H9 (cell line): ENCODE data around the gene MDFIC. TPM values are rescaled to one million over a fixed set of nuclear protein-coding genes. Genes with fewer than 3 reads are reported as not detected.

Experiments
- DNase-seq: peaks from one replicate; pipeline ENCODE4 v3.0.0-alpha.2; 2017
- H2AFZ ChIP-seq: one replicate; pipeline ENCODE4 v1.6.1; 2013; ENCODE audit warnings: mild to moderate bottlenecking, low read length, control low read depth, moderate library complexity
- H2AK5ac ChIP-seq: 2 replicates; pipeline ENCODE4 v1.6.1; 2013; ENCODE audit warnings: low read length, control low read depth, mixed read lengths; ENCODE audit not compliant: insufficient read length
- H2BK120ac ChIP-seq: one replicate; pipeline ENCODE4 v1.6.1; 2013; ENCODE audit warnings: low read depth, mild to moderate bottlenecking, low read length, control low read depth, inconsistent platforms; ENCODE audit not compliant: poor library complexity, severe bottlenecking
- H2BK12ac ChIP-seq: 2 replicates; pipeline ENCODE4 v1.6.1; 2013; ENCODE audit warnings: low read length, control low read depth, mixed read lengths, low read depth; ENCODE audit not compliant: insufficient read length
- H2BK15ac ChIP-seq: 2 replicates; pipeline ENCODE4 v1.6.1; 2013; ENCODE audit warnings: low read depth, low read length, control low read depth
- H2BK20ac ChIP-seq: one replicate; pipeline ENCODE4 v1.6.1; 2013; ENCODE audit warnings: low read depth, mild to moderate bottlenecking, low read length, control low read depth, inconsistent platforms; ENCODE audit not compliant: poor library complexity, severe bottlenecking
- H2BK5ac ChIP-seq: 2 replicates; pipeline ENCODE4 v1.6.1; 2013; ENCODE audit warnings: low read length, control low read depth, mixed read lengths; ENCODE audit not compliant: insufficient read length
- H3K14ac ChIP-seq: 2 replicates; pipeline ENCODE4 v1.6.1; 2013; ENCODE audit warnings: low read length, control low read depth; ENCODE audit not compliant: insufficient read depth
- H3K18ac ChIP-seq: 2 replicates; pipeline ENCODE4 v1.6.1; 2013; ENCODE audit warnings: low read depth, mild to moderate bottlenecking, mixed read lengths, low read length, control low read depth; ENCODE audit not compliant: insufficient read length
- H3K23ac ChIP-seq: 2 replicates; pipeline ENCODE4 v1.6.1; 2013; ENCODE audit warnings: low read length, control low read depth, mixed read lengths, low read depth; ENCODE audit not compliant: insufficient read length
- H3K23me2 ChIP-seq: 2 replicates; pipeline ENCODE4 v1.6.1; 2013; ENCODE audit warnings: low read depth, mild to moderate bottlenecking, mixed read lengths, low read length, control low read depth; ENCODE audit not compliant: insufficient read length, poor library complexity, severe bottlenecking
- H3K27ac ChIP-seq: 2 replicates; pipeline ENCODE4 v1.5.1; 2013; ENCODE audit warnings: low read length, control low read depth, mixed read lengths, low read depth; ENCODE audit not compliant: insufficient read length
- H3K27me3 ChIP-seq: 2 replicates; pipeline ENCODE4 v1.6.1; 2013; ENCODE audit warnings: low read length, control low read depth, inconsistent platforms; ENCODE audit not compliant: insufficient read depth
- H3K4ac ChIP-seq: 2 replicates; pipeline ENCODE4 v1.6.1; 2013; ENCODE audit warnings: low read depth, mild to moderate bottlenecking, control low read depth, inconsistent platforms, low read length, moderate library complexity
- H3K4me1 ChIP-seq: 2 replicates; pipeline ENCODE4 v1.6.1; 2013; ENCODE audit warnings: low read length, control low read depth, inconsistent platforms; ENCODE audit not compliant: insufficient read depth
- H3K4me2 ChIP-seq: 2 replicates; pipeline ENCODE4 v1.6.1; 2013; ENCODE audit warnings: low read length, control low read depth, mixed read lengths; ENCODE audit not compliant: insufficient read length, insufficient read depth
- H3K56ac ChIP-seq: 2 replicates; pipeline ENCODE4 v1.6.1; 2013; ENCODE audit warnings: low read depth, mild to moderate bottlenecking, mixed read lengths, low read length, control low read depth; ENCODE audit not compliant: insufficient read length
- H3K79me1 ChIP-seq: 2 replicates; pipeline ENCODE4 v1.6.1; 2013; ENCODE audit warnings: low read depth, mild to moderate bottlenecking, moderate library complexity, low read length, control low read depth, inconsistent platforms; ENCODE audit not compliant: insufficient read depth, poor library complexity, severe bottlenecking
- H3K79me2 ChIP-seq: 2 replicates; pipeline ENCODE4 v1.6.1; 2013; ENCODE audit warnings: low read length, control low read depth, inconsistent platforms; ENCODE audit not compliant: insufficient read depth
- H3K9ac ChIP-seq: 2 replicates; pipeline ENCODE4 v1.6.1; 2013; ENCODE audit warnings: low read length, control low read depth, mixed read lengths; ENCODE audit not compliant: insufficient read length; ENCODE audit errors: extremely low read depth
- H3K9me3 ChIP-seq: one replicate; pipeline ENCODE4 v1.6.1; 2013; ENCODE audit warnings: low read depth, low read length, inconsistent platforms; ENCODE audit not compliant: control insufficient read depth
- H3T11ph ChIP-seq: one replicate; pipeline ENCODE4 v1.6.1; 2013; ENCODE audit warnings: mild to moderate bottlenecking, low read length, control low read depth, inconsistent platforms
- H4K20me1 ChIP-seq: one replicate; pipeline ENCODE4 v1.6.1; 2013; ENCODE audit not compliant: control insufficient read depth, insufficient read length, insufficient read depth
- H4K5ac ChIP-seq: 2 replicates; pipeline ENCODE4 v1.6.1; 2013; ENCODE audit warnings: low read depth, mild to moderate bottlenecking, mixed read lengths, low read length, control low read depth; ENCODE audit not compliant: insufficient read length
- H4K8ac ChIP-seq: replicated peaks from 2 replicates; pipeline ENCODE4 v1.6.1; 2013; ENCODE audit warnings: low read length, control low read depth, mixed read lengths, low read depth; ENCODE audit not compliant: insufficient read length
- H4K91ac ChIP-seq: 2 replicates; pipeline ENCODE4 v1.6.1; 2013; ENCODE audit warnings: low read depth, mild to moderate bottlenecking, moderate library complexity, mixed read lengths, low read length, control low read depth; ENCODE audit not compliant: insufficient read length
- H3K27ac Mint-ChIP-seq, 3 experiments: 2 replicates in 2 of 3; 3 replicates in 1 of 3; pipeline ENCODE4 v1.8.0; 2020 to 2021; ENCODE audit warnings: mixed read lengths in 3 of 3, mild to moderate bottlenecking in 1 of 3, moderate library complexity in 1 of 3
- H3K27me3 Mint-ChIP-seq: 2 replicates; pipeline ENCODE4 v1.8.0; 2021; ENCODE audit warnings: low read depth, mild to moderate bottlenecking, moderate library complexity, mixed read lengths
- H3K36me3 Mint-ChIP-seq, 3 experiments: 2 replicates in 2 of 3; 3 replicates in 1 of 3; pipeline ENCODE4 v1.8.0; 2020 to 2021; ENCODE audit warnings: low read depth in 3 of 3, mixed read lengths in 3 of 3; ENCODE audit not compliant: insufficient read depth in 1 of 3
- H3K4me1 Mint-ChIP-seq, 2 experiments: 2 replicates each; pipeline ENCODE4 v1.8.0; 2020; ENCODE audit warnings: mixed read lengths in 2 of 2
- H3K4me3 Mint-ChIP-seq, 2 experiments: 2 replicates in 1 of 2; 3 replicates in 1 of 2; pipeline ENCODE4 v1.8.0; 2020 to 2021; ENCODE audit warnings: mild to moderate bottlenecking in 2 of 2, mixed read lengths in 2 of 2, moderate library complexity in 1 of 2
- H3K9me3 Mint-ChIP-seq, 2 experiments: 2 replicates in 1 of 2; 3 replicates in 1 of 2; pipeline ENCODE4 v1.8.0; 2020; ENCODE audit warnings: mild to moderate bottlenecking in 2 of 2, mixed read lengths in 2 of 2, moderate library complexity in 1 of 2
- total RNA-seq: library from RNA; stranded (reverse); gene quantifications from 2 replicates; pipeline ENCODE4 v1.2.1, GENCODE V29; 2021
- TF ChIP-seq, protein P1 (sequence below): fragments of 200-600 bp; sonication (generic); conservative IDR thresholded peaks from 3 replicates; pipeline ENCODE4 v1.8.0; 2021; ENCODE audit warnings: antibody characterized with exemption, mild to moderate bottlenecking

The MDFIC gene
- total RNA-seq, 1 experiment from 2014 or later: 2.0 TPM

DNA sequence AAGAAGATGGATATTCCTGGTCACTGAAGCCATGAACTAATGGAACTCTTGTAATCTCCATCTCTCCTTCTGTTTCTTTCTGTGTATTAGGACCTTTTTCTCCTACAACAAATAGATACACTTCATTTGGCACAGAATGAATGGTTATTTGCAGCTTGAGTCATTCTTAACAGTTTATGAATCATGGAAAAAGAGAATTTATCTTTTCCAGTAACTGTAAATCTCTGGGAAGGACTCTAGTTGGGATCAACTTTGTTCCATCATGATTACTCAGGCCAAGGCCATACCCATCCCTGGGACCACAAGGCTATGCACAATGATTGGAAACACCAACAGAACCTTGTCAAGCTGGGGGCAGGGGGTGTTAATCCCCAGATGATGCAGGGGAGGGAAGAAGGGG lies 36.1 kb upstream of the MDFIC start:
- H3K4me2 ChIP-seq: no peak overlapping the region
- TF ChIP-seq, protein P1, sequence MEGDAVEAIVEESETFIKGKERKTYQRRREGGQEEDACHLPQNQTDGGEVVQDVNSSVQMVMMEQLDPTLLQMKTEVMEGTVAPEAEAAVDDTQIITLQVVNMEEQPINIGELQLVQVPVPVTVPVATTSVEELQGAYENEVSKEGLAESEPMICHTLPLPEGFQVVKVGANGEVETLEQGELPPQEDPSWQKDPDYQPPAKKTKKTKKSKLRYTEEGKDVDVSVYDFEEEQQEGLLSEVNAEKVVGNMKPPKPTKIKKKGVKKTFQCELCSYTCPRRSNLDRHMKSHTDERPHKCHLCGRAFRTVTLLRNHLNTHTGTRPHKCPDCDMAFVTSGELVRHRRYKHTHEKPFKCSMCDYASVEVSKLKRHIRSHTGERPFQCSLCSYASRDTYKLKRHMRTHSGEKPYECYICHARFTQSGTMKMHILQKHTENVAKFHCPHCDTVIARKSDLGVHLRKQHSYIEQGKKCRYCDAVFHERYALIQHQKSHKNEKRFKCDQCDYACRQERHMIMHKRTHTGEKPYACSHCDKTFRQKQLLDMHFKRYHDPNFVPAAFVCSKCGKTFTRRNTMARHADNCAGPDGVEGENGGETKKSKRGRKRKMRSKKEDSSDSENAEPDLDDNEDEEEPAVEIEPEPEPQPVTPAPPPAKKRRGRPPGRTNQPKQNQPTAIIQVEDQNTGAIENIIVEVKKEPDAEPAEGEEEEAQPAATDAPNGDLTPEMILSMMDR: no peak

More for the DNA sequence above, 36.1 kb upstream of the MDFIC start:
- Histone ChIP-seq H4K20me1 (no peaks in the 10 kb centered on the region), H3K4ac (no peak overlapping the region), H3K14ac (no peak overlapping the region), H2BK12ac (no peak overlapping the region), H3K27ac (no peak overlapping the region), H3T11ph (no peak overlapping the region), H3K9ac (no peak overlapping the region), H3K18ac (no peak overlapping the region), H4K8ac (no peak overlapping the region), H3K23me2 (no peaks in the 10 kb centered on the region), H2AFZ (no peak overlapping the region), H2AK5ac (no peak overlapping the region), H2BK15ac (no peak overlapping the region), H2BK120ac (no peak overlapping the region), H3K79me2 (no peaks in the 10 kb centered on the region), H3K23ac (no peak overlapping the region), H2BK5ac (no peak overlapping the region), H3K79me1 (no peaks in the 10 kb centered on the region), H3K4me1 (no peaks in the 10 kb centered on the region), H4K5ac (no peak overlapping the region), H3K56ac (no peak overlapping the region), H2BK20ac (no peak overlapping the region), H4K91ac (no peak overlapping the region), H3K27me3 (no peaks in the 10 kb centered on the region), H3K9me3 (no peaks in the 10 kb centered on the region)
- no peak overlapping the region for H3K4me3 Mint-ChIP-seq
- peaks cover 0 to 2% of the 10 kb centered on the region in 2 experiments; a peak in 1 of 5 replicates for H3K9me3 Mint-ChIP-seq
- no peaks in the 10 kb centered on the region for H3K36me3 Mint-ChIP-seq
- H3K27ac Mint-ChIP-seq: no peak overlapping the region; a peak in 1 of 7 replicates
- no peaks in the 10 kb centered on the region; a peak in 1 of 4 replicates for H3K4me1 Mint-ChIP-seq
- no peaks in the 10 kb centered on the region for H3K27me3 Mint-ChIP-seq
- no peak for DNase-seq
